GM21381 (cell line): ENCODE measurements around the gene TCF25.
"Not testable (repeated sequence)": the region's sequence is repeated elsewhere in the genome, so short reads cannot be mapped to it uniquely, and the experiment has no call there.

Experiments
- ATAC-seq: cut with Tn5 transposase; IDR thresholded peaks from one replicate; pipeline ENCODE4 v1.9.1; 2021; ENCODE audit warnings: mild to moderate bottlenecking, moderate library complexity; ENCODE audit not compliant: unreplicated experiment

The TCF25 gene

DNA sequence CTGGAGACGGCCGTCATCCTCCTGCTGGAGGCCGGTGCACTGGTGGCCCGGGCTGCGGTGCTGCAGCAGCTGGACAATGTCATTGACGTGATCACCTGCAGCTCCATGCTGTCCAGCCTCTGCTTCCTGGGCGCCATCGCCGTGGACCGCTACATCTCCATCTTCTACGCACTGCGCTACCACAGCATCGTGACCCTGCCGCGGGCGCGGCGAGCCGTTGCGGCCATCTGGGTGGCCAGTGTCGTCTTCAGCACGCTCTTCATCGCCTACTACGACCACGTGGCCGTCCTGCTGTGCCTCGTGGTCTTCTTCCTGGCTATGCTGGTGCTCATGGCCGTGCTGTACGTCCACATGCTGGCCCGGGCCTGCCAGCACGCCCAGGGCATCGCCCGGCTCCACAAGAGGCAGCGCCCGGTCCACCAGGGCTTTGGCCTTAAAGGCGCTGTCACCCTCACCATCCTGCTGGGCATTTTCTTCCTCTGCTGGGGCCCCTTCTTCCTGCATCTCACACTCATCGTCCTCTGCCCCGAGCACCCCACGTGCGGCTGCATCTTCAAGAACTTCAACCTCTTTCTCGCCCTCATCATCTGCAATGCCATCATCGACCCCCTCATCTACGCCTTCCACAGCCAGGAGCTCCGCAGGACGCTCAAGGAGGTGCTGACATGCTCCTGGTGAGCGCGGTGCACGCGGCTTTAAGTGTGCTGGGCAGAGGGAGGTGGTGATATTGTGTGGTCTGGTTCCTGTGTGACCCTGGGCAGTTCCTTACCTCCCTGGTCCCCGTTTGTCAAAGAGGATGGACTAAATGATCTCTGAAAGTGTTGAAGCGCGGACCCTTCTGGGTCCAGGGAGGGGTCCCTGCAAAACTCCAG, 46.4 kb downstream of the TCF25 start:
- no peak for ATAC-seq

DNA sequence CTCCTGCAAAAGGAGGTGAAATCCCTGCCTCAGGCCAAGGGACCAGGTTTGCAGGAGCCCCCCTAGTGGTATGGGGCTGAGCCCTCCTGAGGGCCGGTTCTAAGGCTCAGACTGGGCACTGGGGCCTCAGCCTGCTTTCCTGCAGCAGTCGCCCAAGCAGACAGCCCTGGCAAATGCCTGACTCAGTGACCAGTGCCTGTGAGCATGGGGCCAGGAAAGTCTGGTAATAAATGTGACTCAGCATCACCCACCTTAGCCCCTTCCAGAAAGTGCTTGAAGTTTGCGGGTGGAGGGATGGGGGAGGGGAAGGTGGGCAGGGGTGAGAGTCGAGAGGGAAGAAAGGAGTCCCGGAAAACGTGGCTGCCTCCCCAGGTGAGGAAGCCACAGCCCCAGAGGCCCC, 47.3 kb downstream of the TCF25 start:
- ATAC-seq: no peak

DNA sequence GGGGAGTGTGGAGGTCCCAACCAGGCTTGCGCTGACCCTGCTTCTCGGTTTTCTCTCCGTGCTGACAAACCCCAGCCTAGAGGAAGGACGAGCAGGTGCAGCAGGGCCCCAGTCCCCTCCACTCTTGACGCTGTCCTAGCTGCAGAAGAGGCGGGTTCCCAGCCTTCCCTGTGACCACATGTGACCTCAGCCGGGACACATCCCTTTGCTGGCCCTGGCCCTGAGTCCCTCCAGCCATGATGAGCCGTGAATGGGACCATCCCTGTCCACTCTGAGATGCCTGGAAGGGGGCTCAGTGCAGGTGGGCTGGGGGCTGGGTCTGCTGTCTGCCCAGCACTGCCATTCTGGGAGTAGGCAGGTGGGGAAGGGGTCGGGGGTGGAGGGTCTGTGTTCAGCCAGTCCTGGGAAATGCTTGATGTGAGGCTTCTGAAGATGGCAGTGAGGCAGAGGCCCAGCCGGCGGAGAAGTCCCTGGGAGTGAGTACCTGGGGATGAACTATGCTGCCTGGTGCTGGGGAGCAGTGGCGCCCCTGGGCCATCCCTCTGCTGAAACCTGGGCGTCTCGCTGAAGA, 47.8 kb downstream of the TCF25 start:
- no peak for ATAC-seq

DNA sequence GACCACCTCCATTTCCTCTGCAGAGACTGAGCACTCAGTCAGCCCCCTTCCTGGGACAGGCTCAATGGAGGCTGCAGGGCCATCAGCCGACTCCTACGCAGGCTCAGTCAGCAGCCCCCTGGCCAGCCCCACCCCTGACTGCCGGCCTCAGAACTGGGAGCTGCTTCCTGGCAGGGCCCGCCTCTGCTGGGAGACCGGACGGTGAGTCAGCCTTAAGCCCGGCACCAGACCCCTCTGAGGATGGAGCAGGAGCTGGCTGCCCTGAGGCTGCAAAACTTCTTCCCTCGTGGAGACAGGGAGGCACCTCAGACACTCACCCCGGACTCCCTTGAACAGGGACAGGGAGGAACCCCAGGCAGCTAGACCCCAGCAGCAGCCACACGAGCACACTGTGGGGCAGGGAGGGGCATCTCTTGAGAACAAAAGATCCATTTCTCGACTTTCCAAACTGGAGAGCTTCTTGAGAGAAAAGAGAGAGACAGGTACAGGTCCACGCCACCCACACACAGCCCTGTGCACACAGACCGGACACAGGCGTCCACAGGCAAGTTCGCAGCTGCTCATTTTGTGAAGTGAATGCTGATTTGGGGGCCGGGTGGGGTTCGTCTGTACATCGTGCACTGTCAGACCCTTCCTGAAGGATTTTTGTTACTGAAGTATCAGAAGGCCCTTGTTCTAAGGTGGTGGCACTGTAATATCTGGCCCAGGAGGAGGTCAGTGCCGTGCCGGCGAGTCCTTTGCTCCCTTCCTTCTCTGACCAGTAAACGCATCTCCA, 48.5 kb downstream of the TCF25 start:
- ATAC-seq: no peak

DNA sequence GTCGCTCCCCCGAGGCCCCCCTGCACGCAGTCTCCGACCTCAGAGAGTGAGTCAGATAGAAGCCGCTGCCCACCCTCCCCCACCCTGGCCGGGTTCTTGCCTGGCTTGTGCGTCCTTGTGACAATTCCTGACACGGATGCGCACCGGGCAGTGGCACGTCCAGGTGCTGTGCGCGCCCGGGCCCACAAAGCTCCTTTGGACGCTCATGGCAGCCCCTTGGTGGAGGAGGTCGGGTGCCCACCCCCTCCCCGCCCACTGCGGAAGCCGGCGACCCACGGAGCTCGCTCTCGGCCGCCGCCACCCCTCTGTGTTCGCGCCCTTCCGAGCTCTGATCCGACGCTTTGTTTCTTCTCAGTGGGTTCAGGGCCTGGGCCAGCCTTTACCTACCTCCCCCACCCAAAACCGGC, 49.1 kb downstream of the TCF25 start:
- ATAC-seq: no peak

DNA sequence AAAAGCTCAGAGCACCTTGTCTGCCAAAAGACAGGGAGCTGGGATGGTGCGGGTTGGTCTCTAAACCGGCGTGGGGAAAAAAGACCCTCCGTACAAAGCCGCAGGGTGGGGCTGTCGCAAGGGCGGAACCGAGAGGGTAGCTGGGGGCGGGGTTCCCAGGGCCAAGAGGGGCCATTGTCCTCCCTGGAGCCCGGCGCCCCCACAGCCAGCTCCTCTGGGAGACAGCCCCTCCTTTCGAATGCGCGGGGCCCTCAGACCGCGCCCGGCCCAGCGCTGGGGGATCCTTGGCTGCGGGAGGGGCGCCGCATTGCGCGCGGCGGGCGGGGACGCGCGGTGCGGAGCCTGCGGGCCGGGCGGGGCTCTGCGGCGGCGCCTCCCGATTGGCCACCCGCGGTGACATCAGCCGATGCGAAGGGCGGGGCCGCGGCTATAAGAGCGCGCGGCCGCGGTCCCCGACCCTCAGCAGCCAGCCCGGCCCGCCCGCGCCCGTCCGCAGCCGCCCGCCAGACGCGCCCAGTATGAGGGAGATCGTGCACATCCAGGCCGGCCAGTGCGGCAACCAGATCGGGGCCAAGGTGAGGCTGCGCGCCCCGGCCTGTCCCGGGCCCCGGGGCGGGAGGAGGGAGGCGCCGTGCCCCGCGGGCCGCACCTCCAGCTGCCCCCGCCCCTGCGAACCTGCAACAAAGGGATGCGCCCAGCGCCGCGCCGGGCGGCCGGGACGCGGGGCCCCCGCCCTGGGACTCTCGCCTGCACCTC, 49.7 kb downstream of the TCF25 start, which contains the start of gene TUBB3:
Gene TUBB3 (plus strand): TSS at position 459 of the 756 bp plus-strand sequence. CDS start 60 bp downstream, at position 519.
- no peak for ATAC-seq

DNA sequence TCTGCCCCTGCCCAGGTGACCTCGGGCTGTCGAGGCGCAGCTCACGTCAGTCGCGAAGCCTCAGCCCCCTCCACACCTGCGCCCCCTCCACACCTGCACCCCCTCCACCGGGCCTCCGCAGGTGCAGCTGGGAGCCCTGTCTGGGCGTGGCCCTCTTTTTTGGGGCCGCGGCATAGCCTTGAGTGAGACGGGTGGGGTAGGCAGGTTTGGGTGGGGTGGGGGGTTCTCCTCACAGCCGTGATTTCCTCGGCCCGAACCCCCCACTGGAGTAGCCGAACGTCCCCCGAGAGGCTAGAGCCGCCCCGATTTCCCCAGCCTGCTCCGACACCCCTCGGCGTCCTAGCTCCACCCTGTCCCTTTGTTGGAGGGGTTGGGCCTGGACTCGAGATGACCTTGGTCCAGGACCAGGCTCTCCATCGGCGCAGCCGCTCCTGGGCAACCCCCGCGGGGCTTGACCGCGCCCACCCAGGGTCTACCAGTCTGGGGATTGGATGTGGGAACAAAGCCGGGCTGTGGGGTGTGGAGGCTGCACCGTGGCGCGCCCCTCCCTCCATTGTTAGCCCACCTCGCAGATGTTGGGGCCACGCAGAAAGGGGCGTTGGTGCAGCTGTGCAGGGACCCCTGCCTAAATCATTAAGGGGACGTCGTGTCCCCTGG, 50.4 kb downstream of the TCF25 start:
- ATAC-seq: no peak

DNA sequence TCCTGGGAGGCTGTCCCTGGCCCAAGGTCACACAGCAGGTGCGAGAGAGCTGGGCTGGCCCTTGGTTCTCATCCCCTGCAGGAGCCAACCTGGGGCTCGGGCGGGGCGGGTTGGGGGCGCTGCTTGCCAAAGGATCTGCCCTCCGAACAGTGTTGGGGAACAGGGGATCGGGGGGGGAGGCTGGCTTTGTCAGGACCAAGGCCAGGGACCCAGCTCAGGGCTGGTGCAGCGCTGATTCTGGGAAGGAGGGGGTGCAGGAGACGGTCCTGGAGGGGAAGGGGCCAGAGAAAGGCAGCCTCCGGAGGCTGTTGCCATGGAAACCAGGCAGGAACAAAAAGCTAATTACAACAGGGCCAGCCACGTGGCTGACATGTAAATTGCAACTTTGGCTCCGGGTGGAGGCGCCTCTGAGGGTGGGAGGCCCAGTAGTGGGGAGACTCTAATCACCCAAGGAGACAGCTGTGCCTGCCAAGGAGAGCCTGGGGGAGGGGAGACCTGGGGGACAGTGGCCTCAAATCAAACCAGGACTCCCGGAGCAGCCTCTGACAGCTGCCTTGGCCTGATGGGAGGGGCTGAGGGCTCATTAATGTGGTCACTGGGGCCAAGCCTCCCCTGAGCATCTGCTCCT, 51.0 kb downstream of the TCF25 start:
- no peak for ATAC-seq

DNA sequence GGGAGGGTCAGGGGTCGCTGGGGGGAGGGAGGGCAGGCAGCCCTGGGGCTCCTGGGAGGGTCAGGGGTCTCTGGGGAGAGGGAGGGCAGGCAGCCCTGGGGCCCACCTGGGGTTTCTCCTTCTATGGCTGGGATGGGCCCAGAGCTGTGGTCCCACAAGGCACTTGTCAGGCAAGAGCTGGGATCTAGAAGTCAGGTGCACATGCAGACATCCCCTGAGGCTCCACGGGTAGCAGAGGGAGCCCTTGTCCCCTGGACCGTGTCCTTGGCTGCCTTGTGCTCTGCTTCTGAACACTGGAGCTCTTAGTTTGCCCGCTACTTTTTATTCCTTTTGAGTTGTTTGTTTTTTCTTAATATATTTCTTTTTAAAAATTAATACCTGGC, 51.5 kb downstream of the TCF25 start:
- no peak for ATAC-seq

DNA sequence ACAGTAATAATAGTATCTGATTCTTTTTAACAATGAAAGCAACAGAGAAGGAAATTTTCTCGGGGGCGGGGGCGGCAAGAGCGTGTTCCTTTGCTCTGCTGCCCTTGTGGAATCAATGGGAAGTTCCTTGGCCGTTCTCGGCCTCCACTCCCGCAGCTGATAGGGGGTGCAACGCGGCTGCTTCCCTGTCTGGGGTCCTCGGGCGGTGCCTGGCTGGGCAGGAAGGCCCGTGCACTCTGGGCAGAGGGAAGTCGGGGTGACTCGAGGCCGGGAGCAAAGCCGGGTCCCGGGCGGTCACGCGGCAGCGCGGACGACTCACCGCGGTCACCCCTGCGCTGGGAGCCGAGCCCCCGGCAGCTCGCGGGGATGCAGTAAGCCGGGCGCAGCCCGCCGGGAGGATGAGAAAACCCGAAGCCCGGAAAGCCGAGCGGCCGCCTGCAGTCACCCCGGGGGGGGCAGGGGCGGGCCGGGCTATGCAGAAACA, 52.2 kb downstream of the TCF25 start:
- peak; percentile 27 for ATAC-seq

DNA sequence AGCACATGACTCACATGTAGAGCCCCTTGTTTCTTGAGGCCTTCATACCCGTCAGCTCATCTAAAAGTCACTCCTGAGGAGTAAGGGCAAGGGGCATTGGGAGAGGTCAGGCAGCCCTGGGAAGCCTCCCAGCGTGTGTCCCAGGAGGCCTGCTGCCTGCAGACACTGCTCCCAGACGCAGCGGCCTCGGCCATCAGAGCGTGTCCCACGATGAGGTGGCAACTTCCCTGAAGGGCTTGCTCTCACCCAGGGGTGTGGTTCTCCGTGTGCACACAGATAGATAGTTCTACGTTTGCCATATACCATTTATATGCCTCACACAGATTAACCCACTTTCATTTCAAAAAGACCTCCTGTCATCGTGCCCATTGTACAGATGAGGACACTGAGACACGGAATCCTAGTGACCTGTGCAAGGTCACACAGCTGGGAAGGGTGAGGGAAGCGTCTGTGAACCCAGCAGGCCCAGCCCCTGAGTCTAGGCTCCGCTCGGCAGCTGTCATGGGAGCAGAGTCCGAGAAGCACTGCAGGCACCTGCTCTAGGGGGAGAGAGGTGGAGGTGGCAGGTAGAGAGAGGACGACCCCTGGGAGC, 58.0 kb downstream of the TCF25 start:
- no peak for ATAC-seq

DNA sequence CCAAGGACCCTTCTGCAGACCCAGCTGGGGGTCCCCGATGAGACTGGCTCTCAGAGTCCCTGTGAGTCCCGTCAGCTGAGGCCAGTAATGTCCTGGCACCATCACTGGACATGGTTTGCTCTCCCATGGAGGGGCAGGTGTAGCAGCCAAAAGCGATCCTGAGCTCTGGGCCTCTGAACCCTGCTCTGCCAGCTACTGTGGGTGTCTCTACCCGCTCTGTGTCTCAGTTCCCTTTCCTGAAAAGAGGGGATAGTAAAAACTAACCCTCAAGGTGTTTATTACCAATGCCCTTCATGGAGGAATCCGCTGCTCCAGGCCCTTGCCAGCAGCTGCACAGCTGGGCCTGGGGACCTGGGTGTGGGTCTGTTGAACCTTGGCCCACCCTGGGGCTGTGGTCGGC, 58.6 kb downstream of the TCF25 start:
- ATAC-seq: no peak

DNA sequence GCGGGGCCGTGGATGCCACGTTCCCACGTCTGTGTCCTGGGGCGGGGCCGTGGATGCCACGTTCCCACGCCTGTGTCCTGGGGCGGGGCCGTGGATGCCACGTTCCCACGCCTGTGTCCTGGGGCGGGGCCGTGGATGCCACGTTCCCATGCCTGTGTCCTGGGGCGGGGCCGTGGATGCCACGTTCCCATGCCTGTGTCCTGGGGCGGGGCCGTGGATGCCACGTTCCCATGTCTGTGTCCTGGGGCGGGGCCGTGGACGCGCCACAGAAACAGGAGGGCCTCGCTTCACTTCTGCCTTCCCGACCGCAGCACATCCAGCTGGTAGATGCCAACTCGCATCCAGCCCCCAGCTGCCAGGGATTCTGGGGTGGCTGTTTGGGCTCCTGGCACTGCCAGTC, 60.6 kb downstream of the TCF25 start:
- ATAC-seq: not testable (repeated sequence)

DNA sequence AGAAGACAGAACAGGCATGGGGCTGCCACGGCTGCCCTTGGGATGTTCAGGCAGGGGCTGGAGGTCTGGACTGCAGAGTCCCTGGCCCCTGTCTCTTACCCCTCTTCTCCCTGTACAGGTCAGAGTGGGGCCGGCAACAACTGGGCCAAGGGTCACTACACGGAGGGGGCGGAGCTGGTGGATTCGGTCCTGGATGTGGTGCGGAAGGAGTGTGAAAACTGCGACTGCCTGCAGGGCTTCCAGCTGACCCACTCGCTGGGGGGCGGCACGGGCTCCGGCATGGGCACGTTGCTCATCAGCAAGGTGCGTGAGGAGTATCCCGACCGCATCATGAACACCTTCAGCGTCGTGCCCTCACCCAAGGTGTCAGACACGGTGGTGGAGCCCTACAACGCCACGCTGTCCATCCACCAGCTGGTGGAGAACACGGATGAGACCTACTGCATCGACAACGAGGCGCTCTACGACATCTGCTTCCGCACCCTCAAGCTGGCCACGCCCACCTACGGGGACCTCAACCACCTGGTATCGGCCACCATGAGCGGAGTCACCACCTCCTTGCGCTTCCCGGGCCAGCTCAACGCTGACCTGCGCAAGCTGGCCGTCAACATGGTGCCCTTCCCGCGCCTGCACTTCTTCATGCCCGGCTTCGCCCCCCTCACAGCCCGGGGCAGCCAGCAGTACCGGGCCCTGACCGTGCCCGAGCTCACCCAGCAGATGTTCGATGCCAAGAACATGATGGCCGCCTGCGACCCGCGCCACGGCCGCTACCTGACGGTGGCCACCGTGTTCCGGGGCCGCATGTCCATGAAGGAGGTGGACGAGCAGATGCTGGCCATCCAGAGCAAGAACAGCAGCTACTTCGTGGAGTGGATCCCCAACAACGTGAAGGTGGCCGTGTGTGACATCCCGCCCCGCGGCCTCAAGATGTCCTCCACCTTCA, 61.5 kb downstream of the TCF25 start:
- no peak for ATAC-seq

DNA sequence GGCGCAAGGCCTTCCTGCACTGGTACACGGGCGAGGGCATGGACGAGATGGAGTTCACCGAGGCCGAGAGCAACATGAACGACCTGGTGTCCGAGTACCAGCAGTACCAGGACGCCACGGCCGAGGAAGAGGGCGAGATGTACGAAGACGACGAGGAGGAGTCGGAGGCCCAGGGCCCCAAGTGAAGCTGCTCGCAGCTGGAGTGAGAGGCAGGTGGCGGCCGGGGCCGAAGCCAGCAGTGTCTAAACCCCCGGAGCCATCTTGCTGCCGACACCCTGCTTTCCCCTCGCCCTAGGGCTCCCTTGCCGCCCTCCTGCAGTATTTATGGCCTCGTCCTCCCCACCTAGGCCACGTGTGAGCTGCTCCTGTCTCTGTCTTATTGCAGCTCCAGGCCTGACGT, 62.2 kb downstream of the TCF25 start:
- ATAC-seq: not testable (repeated sequence)

DNA sequence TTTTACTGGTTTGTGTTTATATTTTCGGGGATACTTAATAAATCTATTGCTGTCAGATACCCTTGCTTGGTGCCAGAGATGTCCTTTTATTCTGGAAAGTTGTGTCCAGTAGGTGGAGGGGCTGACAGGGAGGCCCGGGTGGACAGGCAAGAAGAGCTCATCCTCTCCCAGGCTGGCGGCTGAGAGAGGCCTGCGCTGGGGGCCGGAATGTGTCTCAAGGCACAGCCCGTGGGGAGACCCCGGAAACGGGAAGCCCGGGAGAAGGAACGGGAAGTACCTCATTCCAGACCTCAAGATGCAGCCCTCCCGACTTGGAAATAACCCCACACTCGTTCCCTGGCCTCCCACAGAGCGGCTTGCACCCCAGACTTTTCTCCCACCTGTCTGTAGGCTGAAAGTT, 62.6 kb downstream of the TCF25 start:
- ATAC-seq: no peak

DNA sequence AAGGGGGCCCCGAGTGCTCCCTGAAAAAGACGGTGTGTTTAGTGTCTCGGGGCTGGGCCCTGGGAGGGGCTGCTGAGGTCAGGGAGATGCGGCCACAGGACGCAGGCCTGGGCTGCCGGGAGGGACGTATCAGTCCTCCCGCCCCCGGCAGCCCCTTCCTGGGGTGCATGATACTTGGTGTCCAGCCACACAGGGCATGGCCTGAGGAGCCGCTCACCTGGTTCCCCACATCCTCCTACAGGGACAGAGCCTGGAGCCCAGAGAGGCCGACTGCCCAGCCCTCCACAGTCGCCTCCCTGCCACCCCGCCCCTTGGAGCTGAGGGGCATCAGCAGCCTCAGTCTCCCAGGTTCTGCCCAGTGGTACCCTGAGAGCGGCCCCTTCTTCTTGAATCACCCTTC, 63.1 kb downstream of the TCF25 start:
- ATAC-seq: no peak

DNA sequence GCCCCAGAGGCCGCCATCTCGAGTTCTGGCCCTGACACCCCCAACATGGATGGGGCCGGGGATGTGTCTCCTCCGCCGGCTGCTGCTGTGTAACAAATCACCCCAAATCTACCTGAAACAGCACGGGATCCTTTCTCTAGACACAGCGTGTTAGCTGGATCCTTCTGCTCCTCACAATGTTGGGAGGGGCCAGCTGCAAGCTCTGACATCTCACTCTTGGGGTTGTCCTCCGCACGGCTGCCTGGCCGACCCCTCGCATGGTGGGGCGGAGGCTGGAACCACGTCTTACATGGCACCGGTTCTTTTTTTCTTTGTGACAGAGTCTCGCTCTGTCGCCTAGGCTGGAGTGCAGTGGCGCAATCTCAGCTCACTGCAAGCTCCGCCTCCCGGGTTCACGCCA, 63.6 kb downstream of the TCF25 start:
- ATAC-seq: no peak
